Measurements from ENCODE around the gene TTLL9.

DNA sequence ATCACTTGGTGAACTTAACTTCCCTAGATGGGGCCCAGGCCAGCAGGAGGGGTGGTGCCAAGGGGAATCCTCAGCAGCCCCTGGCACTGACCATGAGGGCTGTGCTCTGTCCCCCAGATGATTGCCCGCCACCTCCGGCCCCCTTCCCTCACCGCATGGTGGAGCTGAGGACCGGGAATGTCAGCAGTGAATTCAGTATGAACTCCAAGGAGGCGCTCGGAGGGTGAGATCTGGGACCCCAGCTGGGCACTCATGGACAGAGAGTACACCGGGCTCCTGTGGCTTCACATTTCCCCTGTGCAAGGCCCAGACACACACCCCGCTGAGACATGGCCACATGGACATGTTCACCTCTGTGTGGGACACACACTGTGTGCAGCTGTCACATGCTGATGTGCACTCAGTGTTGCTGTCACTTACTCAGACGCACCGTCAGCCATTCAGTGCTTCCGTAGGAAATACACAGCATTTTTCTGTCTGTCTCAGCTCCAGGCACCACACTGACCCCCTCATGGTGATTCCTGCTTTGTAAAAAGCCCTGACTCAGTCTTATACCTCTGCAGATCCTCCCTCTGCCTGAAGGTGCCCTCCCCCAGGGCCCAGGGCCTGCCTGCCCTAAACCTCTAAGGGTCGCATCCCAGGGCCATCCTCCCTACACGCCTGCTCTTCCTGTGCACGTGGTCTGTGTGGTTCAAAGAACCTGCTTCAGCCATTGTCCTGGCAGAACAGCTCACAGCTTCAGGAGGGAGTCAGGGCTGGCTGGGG is 46.9 kb upstream of the TTLL9 start:
- TF ChIP-seq CTCF (IDR thresholded peaks at IDR 0.05) (no peak), POLR2A (IDR thresholded peaks at IDR 0.05) (no peak)
